IgD-negative memory B cell (primary cell): ENCODE results near the gene GFOD1. TPM values are rescaled to one million over a fixed set of nuclear protein-coding genes. Genes with fewer than 3 reads are reported as not detected.

Source experiments
- H3K27ac Mint-ChIP-seq, 3 donors: one replicate each; pipeline ENCODE4 v1.8.0; 2020 to 2022; ENCODE audit warnings: mild to moderate bottlenecking in 3 of 3, mixed read lengths in 3 of 3, moderate library complexity in 1 of 3
- H3K27me3 Mint-ChIP-seq: one replicate; pipeline ENCODE4 v1.8.0; 2021; ENCODE audit warnings: mixed read lengths
- H3K36me3 Mint-ChIP-seq: one replicate; pipeline ENCODE4 v1.8.0; 2020; ENCODE audit warnings: mild to moderate bottlenecking, mixed read lengths
- H3K4me1 Mint-ChIP-seq, 3 donors: one replicate each; pipeline ENCODE4 v1.8.0; 2020 to 2022; ENCODE audit warnings: mixed read lengths in 3 of 3, mild to moderate bottlenecking in 1 of 3
- H3K4me3 Mint-ChIP-seq, 4 donors: one replicate each; pipeline ENCODE4 v1.8.0; 2020 to 2022; ENCODE audit warnings: mild to moderate bottlenecking in 4 of 4, mixed read lengths in 4 of 4, moderate library complexity in 3 of 4
- H3K9me3 Mint-ChIP-seq, 3 donors: one replicate each; pipeline ENCODE4 v1.8.0; 2020 to 2021; ENCODE audit warnings: mixed read lengths in 3 of 3, mild to moderate bottlenecking in 1 of 3
- polyA plus RNA-seq: library from polyadenylated mRNA; unstranded; fragments of 300-500 nt; fragmentation: Illumina TruSeq; gene quantifications from one replicate; pipeline ENCODE4 v1.2.3, GENCODE V29; 2021

The GFOD1 gene
- polyA plus RNA-seq, 1 donor from 2014 or later: 10.9 TPM

- peaks cover 27 to 42% (median 33%) of the 10 kb centered on the region in 3 donors for H3K4me1 Mint-ChIP-seq
- H3K4me3 Mint-ChIP-seq: peak overlapping the region; percentile 8 to 99 (median 93)
- H3K36me3 Mint-ChIP-seq: no peaks in the 10 kb centered on the region
- H3K27ac Mint-ChIP-seq: peak overlapping the region in 1 of 3 donors; percentile 80
- H3K9me3 Mint-ChIP-seq: no peaks in the 10 kb centered on the region
- peaks cover 1% of the 10 kb centered on the region for H3K27me3 Mint-ChIP-seq
Observed at GRCh38 chr6:13484827-13485226, 2.6 kb downstream of the GFOD1 start.

- H3K27ac Mint-ChIP-seq: peak overlapping the region in 1 of 3 donors; percentile 80
- H3K4me3 Mint-ChIP-seq: peak overlapping the region; percentile 8 to 99 (median 72)
- H3K9me3 Mint-ChIP-seq: no peaks in the 10 kb centered on the region
- H3K27me3 Mint-ChIP-seq: peaks cover 1% of the 10 kb centered on the region
- no peaks in the 10 kb centered on the region for H3K36me3 Mint-ChIP-seq
- peaks cover 30 to 42% (median 38%) of the 10 kb centered on the region in 3 donors for H3K4me1 Mint-ChIP-seq
Observed at GRCh38 chr6:13484138-13484708, 3.2 kb downstream of the GFOD1 start.

GRCh38 chr6:13480631-13481501, 6.5 kb downstream of the GFOD1 start:
- peaks cover under 1% of the 10 kb centered on the region for H3K27me3 Mint-ChIP-seq
- no peaks in the 10 kb centered on the region for H3K9me3 Mint-ChIP-seq
- H3K36me3 Mint-ChIP-seq: no peaks in the 10 kb centered on the region
- H3K4me3 Mint-ChIP-seq: peak overlapping the region in 1 of 4 donors; percentile 38
- H3K4me1 Mint-ChIP-seq: peaks cover 26 to 42% (median 40%) of the 10 kb centered on the region in 3 donors
- peak overlapping the region in 1 of 3 donors; percentile 65 for H3K27ac Mint-ChIP-seq

GRCh38 chr6:13479971-13480434, 7.4 kb downstream of the GFOD1 start:
- H3K27ac Mint-ChIP-seq: no peak overlapping the region
- H3K4me1 Mint-ChIP-seq: peaks cover 26 to 35% (median 34%) of the 10 kb centered on the region in 3 donors
- no peaks in the 10 kb centered on the region for H3K9me3 Mint-ChIP-seq
- no peak overlapping the region for H3K4me3 Mint-ChIP-seq
- H3K36me3 Mint-ChIP-seq: no peaks in the 10 kb centered on the region
- no peaks in the 10 kb centered on the region for H3K27me3 Mint-ChIP-seq

- Mint-ChIP-seq H3K27ac (no peak overlapping the region), H3K9me3 (no peaks in the 10 kb centered on the region), H3K36me3 (peaks cover 1% of the 10 kb centered on the region), H3K27me3 (no peaks in the 10 kb centered on the region), H3K4me1 (peaks cover 27 to 36% (median 34%) of the 10 kb centered on the region in 3 donors), H3K4me3 (peak overlapping the region in 1 of 4 donors; percentile 7)
Observed at GRCh38 chr6:13479206-13479800, 8.1 kb downstream of the GFOD1 start.

GRCh38 chr6:13478525-13478966, 8.9 kb downstream of the GFOD1 start:
- Mint-ChIP-seq H3K27me3 (no peaks in the 10 kb centered on the region), H3K4me1 (peaks cover 23 to 30% (median 28%) of the 10 kb centered on the region in 3 donors), H3K4me3 (peak overlapping the region in 1 of 4 donors; percentile 63), H3K36me3 (peaks cover 1% of the 10 kb centered on the region), H3K27ac (peak overlapping the region in 1 of 3 donors; percentile 69), H3K9me3 (no peaks in the 10 kb centered on the region)

GRCh38 chr6:13474787-13475186, 12.6 kb downstream of the GFOD1 start:
- Mint-ChIP-seq H3K36me3 (peaks cover 1% of the 10 kb centered on the region), H3K4me1 (peaks cover 25 to 29% (median 28%) of the 10 kb centered on the region in 3 donors), H3K27me3 (no peaks in the 10 kb centered on the region), H3K9me3 (no peaks in the 10 kb centered on the region), H3K4me3 (peak overlapping the region in 3 of 4 donors; percentile 31 to 93 (median 52)), H3K27ac (peak overlapping the region; percentile 43 to 65 (median 46))

GRCh38 chr6:13474360-13474759, 13.0 kb downstream of the GFOD1 start:
- peaks cover 23 to 34% (median 29%) of the 10 kb centered on the region in 3 donors for H3K4me1 Mint-ChIP-seq
- no peaks in the 10 kb centered on the region for H3K27me3 Mint-ChIP-seq
- H3K4me3 Mint-ChIP-seq: peak overlapping the region in 2 of 4 donors; percentile 52 to 93
- peaks cover 1% of the 10 kb centered on the region for H3K36me3 Mint-ChIP-seq
- peak overlapping the region in 1 of 3 donors; percentile 43 for H3K27ac Mint-ChIP-seq
- H3K9me3 Mint-ChIP-seq: no peaks in the 10 kb centered on the region

GRCh38 chr6:13473768-13474165, 13.6 kb downstream of the GFOD1 start:
- no peak overlapping the region for H3K27ac Mint-ChIP-seq
- no peaks in the 10 kb centered on the region for H3K27me3 Mint-ChIP-seq
- H3K36me3 Mint-ChIP-seq: peaks cover 1% of the 10 kb centered on the region
- H3K4me1 Mint-ChIP-seq: peaks cover 26 to 40% (median 29%) of the 10 kb centered on the region in 3 donors
- H3K4me3 Mint-ChIP-seq: peak overlapping the region in 2 of 4 donors; percentile 17 to 44
- peaks cover 0 to 3% (median 1%) of the 10 kb centered on the region in 3 donors for H3K9me3 Mint-ChIP-seq

GRCh38 chr6:13472976-13473767, 14.2 kb downstream of the GFOD1 start:
- H3K4me1 Mint-ChIP-seq: peaks cover 23 to 37% (median 26%) of the 10 kb centered on the region in 3 donors

GRCh38 chr6:13472099-13472498, 15.3 kb downstream of the GFOD1 start:
- Mint-ChIP-seq H3K27me3 (no peaks in the 10 kb centered on the region), H3K27ac (no peak overlapping the region), H3K9me3 (peaks cover 0 to 5% (median 1%) of the 10 kb centered on the region in 3 donors), H3K4me3 (no peak overlapping the region), H3K4me1 (peaks cover 23 to 37% (median 31%) of the 10 kb centered on the region in 3 donors), H3K36me3 (peaks cover 1% of the 10 kb centered on the region)

More at GRCh38 chr6:13472976-13473767, 14.2 kb downstream of the GFOD1 start:
- H3K9me3 Mint-ChIP-seq: peaks cover 0 to 5% (median 1%) of the 10 kb centered on the region in 3 donors
- H3K4me3 Mint-ChIP-seq: peak overlapping the region in 1 of 4 donors; percentile 44
- peak overlapping the region in 1 of 3 donors; percentile 16 for H3K27ac Mint-ChIP-seq
- H3K27me3 Mint-ChIP-seq: no peaks in the 10 kb centered on the region
- H3K36me3 Mint-ChIP-seq: peaks cover 1% of the 10 kb centered on the region

GRCh38 chr6:13471184-13471583, 16.2 kb downstream of the GFOD1 start:
- Mint-ChIP-seq H3K36me3 (peaks cover 1% of the 10 kb centered on the region), H3K4me3 (no peak overlapping the region), H3K27me3 (no peaks in the 10 kb centered on the region), H3K4me1 (peaks cover 30 to 44% (median 39%) of the 10 kb centered on the region in 3 donors), H3K9me3 (peaks cover 0 to 5% (median 1%) of the 10 kb centered on the region in 3 donors), H3K27ac (no peak overlapping the region)

- H3K9me3 Mint-ChIP-seq: peaks cover 0 to 5% (median 1%) of the 10 kb centered on the region in 3 donors
- H3K4me1 Mint-ChIP-seq: peaks cover 36 to 49% (median 44%) of the 10 kb centered on the region in 3 donors
- H3K27me3 Mint-ChIP-seq: no peaks in the 10 kb centered on the region
- peak overlapping the region in 2 of 4 donors; percentile 25 to 33 for H3K4me3 Mint-ChIP-seq
- peaks cover 1% of the 10 kb centered on the region for H3K36me3 Mint-ChIP-seq
- H3K27ac Mint-ChIP-seq: no peak overlapping the region
Observed at GRCh38 chr6:13470238-13471140, 16.9 kb downstream of the GFOD1 start.
